ENCODE results near the gene MICB.
"Not testable (repeated sequence)": the region's sequence is repeated elsewhere in the genome, so short reads cannot be mapped to it uniquely, and the experiment has no call there.

Gene MICB

DNA sequence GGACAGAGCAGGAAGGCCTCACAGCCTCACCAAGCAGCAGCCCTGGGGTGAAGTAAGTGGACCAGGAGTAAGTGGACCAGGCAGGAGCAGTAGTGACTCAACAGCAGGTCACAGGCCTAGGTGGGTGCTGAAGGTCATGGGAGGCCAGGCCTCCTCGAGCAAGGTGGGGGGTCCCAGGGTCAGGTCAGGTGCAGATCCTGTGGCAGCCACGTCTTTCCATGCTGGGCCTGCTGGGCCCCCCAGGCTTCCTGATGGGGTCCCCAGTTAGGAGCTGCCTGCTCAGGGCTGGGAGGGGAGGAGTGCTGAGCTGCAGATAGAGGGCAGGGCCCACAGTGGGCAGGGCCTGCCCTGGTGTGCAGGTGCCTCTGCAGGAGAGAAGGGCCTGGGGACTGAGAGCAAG lies 11.1 kb downstream of the MICB start:
- not testable (repeated sequence) for DNase-seq (ENCODE audit: low spot score)

DNA sequence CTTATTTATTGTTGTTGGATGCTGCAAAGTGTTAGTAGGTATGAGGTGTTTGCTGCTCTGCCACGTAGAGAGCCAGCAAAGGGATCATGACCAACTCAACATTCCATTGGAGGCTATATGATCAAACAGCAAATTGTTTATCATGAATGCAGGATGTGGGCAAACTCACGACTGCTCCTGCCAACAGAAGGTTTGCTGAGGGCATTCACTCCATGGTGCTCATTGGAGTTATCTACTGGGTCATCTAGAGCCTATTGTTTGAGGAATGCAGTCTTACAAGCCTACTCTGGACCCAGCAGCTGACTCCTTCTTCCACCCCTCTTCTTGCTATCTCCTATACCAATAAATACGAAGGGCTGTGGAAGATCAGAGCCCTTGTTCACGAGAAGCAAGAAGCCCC lies 12.1 kb downstream of the MICB start:
- no peak for DNase-seq (ENCODE audit: low spot score)

DNA sequence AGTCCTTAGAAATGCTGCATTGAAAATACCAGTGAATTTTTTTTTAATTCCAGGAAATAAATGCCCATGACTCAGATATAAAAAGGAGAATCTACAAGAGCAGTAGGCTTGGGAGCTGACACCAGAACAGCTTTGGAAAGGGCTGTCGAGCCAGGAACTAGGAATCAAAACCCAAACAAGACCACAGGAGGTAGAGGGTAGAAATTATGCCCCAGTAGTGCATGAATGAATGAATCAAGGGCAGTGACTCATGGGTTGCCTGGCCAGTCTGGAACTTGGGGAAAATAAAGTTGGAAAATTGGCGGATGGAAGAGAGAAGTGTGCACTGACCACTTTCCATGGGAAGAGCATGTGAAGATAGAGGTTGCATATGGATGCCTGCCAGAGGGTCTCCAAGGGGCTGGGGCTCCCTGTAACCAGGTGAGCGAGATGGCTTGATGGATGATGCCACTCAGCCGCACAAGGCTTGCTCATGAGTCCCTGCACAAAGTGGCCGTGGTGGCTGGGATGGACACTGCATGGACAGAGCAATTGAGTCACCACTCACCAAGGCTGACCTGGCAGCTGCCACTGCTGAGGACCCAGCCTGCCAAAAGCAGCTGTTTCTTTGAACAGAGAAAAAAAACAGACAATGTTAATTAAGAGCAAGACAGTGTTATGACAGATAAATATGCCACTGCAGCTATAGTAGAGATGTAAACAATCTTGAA lies 15.7 kb downstream of the MICB start:
- no peak for DNase-seq (ENCODE audit: low spot score)

DNA sequence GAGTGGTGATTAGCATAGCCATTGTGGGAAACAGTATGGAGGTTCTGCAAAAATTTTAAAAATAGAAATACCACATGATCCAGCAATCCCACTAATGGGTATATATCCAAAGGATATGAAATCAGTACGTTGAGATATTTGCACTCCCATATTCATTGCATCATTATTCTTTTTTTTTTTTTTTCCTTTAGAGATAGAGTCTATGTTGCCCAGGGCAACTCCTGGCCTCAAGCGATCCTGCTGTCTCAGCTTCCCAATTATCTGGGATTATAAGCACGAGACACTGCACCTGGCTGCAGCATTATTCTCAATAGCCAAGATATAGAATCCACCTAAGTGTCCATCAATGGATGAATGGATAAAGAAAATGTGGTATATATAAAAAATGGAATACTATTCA lies 23.9 kb downstream of the MICB start:
- DNase-seq (ENCODE audit: low spot score), result no peak

DNA sequence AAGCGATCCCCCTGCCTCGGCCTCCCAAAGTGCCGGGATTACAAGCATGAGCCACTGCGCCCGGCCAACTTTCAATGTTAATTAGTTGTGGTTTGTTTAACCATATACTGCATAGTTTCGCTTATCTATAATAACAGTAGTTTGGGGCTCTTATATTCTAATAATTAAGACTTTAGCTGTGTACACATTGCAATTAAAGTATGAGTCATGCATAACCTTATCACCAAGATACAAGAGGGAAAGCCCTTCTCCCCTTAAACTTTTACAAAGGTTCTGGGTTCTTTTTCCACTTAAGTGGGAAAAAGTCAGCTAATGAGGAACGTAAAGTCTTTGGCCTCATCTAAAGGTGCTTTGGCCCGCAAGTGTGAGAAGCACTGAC lies 27.6 kb downstream of the MICB start:
- DNase-seq (ENCODE audit: low spot score), result no peak

DNA sequence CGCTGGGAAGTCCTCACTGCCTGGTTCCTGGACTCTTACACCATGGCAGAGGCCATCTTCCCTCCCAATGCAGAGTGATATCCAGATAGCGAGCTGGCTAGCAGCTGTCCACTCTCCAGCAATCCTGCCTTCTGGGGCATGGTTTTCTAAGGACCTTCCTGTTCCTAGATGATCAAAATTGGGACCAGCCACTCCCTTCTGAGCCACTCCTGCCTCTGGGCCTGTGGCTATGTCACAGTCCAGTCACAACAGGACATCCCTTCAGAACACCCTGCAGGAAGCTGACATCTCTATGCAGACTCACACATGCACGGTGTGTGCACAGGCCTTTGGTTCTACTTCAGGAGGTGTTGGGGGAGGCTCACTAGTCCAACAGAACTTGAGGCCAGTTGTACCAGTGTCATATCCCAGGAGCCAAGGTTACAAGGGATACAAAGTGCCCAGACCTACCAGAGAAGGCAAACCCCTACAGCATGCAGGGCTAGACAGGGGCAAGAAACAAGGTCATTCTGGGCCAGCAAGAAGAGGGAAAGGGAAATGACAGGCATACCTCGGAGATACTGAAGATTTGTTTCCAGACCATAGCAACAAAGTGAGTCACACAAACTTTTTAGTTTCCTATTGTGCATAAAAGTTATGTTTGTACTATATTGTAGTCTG lies 28.1 kb downstream of the MICB start:
- DNase-seq (ENCODE audit: low spot score), result no peak

DNA sequence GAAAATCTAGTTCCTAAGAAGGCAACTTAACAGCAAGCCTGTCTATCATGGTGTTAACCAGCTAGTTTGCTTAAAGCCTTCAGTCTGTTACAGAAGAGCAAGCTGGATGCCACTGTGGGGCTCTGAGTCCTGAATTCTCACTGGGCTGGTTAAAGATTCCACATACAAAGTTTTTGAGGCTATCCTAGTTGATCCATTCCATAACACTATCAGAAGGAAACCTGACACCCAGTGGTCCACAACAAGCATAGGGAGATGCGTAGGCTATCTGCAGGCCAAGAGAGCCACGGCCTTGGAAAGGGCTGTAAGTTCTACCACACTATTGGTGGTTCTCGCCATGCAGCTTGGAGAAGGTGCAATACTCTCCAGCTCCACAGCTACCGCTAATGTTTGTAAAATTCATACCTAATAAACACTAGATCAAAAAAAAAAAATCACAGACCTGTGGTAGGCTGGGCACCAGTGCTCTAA lies 30.4 kb downstream of the MICB start:
- no peak for DNase-seq (ENCODE audit: low spot score)

DNA sequence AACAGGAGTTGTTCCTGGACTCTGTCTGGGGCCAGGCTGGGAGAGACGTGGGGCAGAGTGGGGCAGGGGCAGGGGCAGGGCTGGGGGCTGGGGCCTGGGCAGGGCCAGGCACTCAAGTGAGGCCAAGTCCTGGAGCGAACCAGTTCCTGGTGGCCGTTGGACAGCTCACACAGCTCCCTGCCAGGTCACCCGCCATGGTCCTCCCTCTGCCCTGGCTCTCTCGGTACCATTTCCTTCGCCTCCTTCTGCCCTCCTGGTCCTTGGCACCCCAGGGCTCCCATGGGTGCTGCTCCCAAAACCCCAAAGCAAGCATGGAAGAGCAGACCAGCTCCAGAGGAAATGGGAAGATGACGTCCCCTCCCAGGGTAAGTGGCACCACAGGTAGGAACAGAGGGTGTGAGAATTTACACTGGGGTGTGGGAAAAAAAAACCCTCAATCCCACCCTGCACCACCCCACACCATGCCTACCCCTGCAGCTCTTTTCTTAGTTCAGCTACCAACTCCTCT lies 30.9 kb downstream of the MICB start, which contains the start of gene MCCD1:
Gene MCCD1, plus strand, starts transcription at position 142 of the 508 bp plus-strand sequence. Its CDS starts 53 bp downstream, at position 195.
- DNase-seq (ENCODE audit: low spot score), result no peak

DNA sequence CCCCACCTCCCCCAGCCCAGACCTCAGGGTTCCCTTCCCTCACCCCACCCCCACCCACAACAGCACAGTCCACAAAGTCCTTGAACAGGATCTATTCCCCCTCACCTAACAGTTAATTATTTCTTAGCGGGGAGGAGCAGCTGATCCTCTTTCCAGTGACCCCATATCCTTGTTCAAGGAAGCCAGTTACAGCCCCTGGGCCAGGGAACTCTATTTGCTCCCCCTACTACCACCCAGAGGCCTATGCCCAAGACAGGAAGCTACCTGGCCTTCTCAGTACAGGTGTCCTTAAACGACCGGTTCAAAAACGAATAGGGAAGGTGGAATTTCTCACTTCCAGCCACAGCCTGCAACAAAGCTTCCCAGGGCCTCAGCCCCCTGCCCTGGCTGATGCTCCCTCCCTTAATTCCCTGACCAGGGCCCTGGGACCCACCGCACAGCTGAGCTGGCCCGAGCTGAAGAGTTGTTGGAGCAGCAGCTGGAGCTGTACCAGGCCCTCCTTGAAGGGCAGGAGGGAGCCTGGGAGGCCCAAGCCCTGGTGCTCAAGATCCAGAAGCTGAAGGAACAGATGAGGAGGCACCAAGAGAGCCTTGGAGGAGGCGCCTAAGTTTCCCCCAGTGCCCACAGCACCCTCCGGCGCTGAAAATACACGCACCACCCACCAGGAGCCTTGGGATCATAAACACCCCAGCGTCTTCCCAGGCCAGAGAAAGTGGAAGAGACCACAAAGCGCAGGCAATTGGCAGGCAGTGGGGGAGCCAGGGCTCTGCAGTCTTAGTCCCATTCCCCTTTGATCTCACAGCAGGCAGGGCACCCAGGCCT lies 31.6 kb downstream of the MICB start:
- no peak for DNase-seq (ENCODE audit: low spot score)

DNA sequence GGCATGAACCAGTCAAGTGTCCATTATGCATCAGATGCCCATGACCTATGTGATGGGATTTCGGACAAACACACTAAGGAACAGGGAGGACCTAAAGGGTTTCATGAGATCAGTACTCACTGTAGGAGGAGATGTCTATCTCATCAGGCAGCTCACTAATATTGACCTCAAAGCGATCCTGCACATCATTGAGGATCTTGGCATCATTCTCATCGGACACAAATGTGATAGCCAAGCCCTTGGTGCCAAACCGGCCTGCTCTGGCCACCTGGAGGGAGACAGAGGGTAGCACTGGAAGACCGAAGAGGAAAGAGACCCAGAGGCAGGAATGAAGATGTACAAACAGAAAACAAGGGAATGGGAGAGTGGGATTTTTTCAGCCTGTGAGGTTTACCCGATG lies 32.7 kb downstream of the MICB start:
- no peak for DNase-seq (ENCODE audit: low spot score)

DNA sequence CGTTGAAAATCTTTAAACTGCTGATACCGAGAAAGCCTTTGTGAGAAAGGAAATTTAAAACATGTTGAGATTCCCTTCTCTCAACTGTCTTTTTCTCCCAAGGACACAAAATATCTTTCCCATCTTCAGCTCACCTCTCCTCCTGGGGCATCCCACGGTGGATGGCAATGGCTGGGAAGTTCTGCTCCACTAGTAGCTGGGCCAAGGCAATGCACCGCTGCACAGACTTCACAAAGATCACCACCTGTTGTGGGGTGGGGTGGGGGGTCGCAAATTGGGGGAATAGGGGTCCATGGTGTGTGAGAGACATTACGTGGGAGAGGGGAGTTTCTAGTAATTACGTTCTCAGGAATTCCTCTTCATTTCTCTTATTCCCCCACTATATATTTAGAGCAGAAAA lies 33.2 kb downstream of the MICB start:
- DNase-seq (ENCODE audit: low spot score), result no peak

DNA sequence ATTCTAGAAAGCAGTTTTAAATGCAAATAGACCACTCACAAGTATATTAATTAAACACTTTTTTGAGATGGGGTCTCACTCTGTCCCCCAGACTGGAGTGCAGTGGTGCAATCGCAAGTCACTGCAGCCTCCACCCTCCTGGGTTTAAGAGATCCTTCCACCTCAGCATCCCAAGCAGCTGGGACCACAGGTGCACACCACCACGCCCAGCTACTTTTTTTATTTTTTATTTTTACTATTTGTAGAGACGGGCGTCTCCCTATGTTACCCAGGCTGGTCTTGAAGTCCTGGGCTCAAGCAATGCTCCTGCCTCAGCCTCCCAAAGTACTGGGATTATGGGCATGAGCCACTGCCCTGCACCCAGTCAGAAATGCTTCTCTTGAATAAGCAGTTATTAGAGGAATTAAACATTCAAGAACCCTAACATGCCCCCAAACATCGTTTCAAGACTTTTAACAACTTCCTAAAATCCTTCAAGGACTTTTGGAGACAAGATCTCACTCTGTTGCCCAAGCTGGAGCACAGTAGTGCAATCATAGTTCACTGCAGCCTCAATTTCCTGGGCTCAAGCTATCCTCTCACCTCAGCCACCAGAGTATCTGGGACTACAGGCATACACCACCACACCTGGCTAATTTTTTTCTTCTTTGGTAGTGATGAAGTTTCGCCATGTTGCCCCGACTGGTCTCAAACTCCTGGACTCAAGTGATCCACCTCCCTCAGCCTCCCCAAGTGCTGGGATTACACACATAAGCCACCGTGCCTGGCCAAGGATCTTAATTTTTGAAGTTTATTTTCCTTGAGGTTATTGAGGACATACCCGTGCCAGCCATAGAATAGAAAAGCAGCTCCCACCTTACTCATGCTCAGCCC lies 34.1 kb downstream of the MICB start:
- DNase-seq (ENCODE audit: low spot score), result no peak

DNA sequence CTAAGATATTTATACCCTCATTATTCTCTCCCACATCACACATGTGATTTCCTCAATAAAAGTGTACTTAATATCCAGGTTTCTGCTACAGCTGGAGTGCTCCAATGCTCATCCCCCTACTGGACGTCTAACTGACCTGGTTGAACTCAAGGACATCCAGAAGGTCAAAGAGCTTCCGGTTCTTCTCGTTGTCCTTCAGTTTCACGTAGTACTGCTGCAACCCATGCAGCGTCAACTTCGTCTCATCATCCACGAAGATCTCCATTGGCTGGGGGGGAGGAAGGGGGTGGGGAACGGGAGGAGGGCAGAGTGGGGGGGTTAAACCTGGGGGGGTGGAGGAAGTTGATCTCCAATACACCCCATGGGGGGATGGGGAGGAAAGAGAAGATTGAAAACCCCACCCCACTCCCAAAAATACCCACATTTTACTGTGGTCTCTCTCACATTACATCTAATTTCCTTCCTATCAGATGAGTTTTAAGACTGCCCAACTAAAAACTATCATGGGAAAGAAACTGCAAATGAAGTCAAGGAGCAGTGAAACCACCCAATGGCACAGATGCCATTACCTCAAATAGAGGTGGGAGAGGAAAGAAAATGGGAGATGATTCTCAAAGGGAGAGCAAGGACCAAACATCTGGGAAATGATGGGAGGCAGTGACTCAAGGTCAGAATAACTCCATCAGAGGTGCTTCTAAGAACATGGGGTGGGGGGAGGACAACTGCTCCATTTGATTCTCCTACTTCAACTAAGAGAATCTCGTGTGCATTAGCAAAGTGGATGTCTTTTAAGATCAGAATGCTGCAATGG lies 34.9 kb downstream of the MICB start:
- no peak for DNase-seq (ENCODE audit: low spot score)

DNA sequence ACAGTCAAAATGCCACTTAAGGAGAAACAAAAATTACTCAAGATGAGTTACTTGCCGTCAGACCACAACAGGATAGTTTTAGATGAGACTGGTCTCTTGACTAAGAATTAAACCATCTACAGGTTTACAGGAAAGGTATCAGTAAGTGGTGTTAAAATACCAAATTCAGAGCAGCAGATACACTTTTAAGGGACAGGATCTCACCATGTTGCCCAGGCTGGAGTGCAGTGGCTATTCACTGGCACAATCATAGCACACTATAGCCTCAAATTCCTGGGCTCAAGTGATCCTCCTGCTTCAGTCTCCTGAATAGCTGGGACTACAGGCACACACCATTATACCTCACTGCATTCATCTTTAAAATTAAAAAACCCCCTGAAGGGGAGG lies 35.5 kb downstream of the MICB start:
- no peak for DNase-seq (ENCODE audit: low spot score)

DNA sequence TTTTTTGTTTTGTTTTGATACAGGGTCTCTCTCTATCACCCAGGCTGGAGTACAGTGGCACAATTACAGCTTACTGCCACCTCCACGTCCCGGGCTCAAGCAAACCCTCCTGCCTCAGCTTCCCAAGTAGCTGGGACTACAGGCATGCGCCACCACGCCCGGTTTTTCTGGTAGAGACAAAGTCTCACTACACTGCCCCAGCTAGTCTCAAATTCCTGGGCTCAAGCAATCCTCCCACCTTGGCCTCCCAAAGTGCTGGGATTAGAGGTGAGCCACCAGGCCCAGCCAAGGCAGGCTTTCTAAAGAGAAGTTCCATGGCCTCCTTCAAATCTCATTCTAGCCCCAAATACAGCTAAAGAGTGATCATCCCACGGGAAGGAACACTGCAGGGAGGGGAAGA lies 36.1 kb downstream of the MICB start:
- DNase-seq (ENCODE audit: low spot score), result no peak

DNA sequence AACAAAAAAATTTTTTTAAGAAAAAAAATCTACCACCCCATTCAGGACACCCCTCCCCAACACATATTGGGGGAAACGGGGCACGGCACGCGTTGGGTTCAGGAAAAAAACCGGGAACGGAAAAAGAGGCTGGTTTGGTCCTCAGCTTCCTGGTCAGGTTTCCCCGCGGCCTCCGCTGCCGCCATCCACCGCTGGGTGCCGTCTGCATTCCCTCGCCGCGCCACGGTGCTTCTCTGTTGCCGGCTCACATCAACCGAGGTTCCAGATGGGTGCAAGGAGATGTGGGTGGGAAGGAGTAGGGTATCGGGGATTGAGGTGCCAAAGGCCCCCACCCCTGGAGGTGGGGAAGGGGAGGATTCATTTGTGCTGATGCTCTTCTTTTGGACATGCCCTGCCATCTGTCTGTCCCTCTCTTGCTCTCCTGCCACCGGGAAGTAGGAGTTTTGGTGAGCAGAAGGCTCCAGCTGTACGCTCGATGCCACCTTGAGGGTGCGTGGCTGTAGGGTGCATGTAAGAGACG lies 36.6 kb downstream of the MICB start:
- no peak for DNase-seq (ENCODE audit: low spot score)

DNA sequence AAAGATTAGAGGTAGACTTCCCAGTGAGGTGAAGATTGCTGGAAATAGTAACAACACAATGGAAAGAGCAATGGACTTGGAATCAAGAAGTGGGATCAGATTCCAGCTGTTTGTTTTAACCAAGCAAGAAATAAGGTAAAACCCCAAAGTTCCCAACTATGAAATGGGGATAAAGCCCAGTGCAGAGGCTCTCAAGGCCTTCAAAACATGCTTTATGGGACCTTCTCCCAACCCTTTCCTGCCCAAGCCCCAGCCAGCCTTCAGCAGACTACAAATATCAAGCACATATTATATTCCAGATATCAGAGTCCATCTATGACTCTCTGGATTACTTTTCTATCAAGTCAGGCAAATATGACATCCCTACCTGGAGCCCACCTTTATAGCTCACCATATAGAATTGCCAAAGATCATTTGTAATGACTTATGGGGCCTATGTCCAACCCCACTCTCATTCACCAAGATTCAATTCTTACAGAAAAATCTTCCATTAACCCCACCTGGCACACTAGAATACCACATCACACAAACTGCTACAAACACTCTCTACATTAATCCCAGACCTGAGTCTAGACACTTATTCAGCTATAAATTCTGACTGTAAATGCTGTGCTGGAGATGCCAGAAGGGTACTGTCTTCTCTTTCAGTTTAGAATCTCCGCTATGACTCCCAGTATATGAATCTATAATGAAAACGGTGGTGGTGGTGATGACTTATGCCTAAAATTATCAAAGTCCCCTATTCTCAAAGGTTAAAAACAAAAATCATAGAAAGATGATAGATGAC lies 37.8 kb downstream of the MICB start:
- DNase-seq (ENCODE audit: low spot score), result no peak

DNA sequence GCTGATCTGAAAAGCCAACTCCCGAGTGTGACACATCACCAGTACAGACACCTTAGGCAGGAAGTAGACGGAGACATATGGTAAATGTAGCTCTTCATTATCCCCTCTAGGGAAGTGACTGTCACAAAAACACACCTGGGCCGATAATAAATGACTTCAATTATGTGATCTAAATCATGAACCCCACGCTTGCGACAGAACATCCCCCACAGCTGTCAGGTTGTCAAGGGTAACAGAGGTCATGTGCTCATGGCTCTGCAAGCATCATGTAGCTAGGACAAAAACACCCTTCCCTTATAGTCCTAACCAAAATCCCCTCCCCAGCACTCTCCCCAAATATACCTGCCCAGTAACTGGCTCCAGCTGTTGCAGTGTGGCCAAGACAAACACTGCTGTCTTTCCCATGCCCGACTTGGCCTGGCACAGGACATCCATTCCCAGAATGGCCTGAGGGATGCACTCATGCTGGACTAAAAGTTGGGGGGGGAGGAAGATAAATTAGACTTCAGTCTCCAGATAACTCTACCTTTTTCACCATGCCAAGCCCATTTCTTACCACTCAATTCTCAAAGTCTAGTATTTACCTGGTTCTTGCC lies 41.0 kb downstream of the MICB start:
- DNase-seq (ENCODE audit: low spot score), result no peak

DNA sequence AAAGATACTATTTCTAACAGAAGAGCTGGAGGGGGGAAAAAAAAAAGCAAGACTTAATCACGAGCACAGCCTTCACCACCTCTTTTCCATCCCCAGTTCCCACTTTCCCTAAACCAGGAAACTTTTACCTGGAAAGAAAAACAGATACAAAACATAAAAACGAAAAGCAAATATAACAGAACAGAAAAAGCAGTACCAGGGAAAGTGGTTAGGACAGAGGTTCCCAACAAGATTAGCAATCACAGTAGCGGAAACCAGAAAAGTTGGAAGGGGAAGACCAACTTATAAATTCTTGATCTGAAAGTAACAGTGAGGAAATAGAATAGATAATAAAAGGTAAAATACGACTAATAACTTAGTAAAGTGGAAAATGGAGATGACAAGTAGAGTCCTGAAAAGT lies 42.7 kb downstream of the MICB start:
- no peak for DNase-seq (ENCODE audit: low spot score)
